GM21576 (cell line): Measurements from ENCODE around the gene DDX3Y.

Experiments used
- ATAC-seq: cut with Tn5 transposase; IDR thresholded peaks from one replicate; pipeline ENCODE4 v1.9.1; 2021; ENCODE audit warnings: mild to moderate bottlenecking, moderate library complexity; ENCODE audit not compliant: unreplicated experiment

DDX3Y gene

GRCh38 chrY:12904618-12905516, at the start of gene DDX3Y:
Gene DDX3Y, plus strand, starts transcription at chrY:12904868. Its CDS starts 69 bp downstream, at chrY:12904937.
- no peak for ATAC-seq

GRCh38 chrY:12855791-12856275, 48.8 kb upstream of the DDX3Y start:
- ATAC-seq: no peak

GRCh38 chrY:12867960-12868359, 36.7 kb upstream of the DDX3Y start:
- no peak for ATAC-seq

- ATAC-seq: no peak
These were observed 7.7 kb upstream of the DDX3Y start for GRCh38 chrY:12896973-12897372.

GRCh38 chrY:12898604-12899003, 6.1 kb upstream of the DDX3Y start:
- ATAC-seq: no peak

GRCh38 chrY:12905517-12905872, 827 bp downstream of the DDX3Y start:
- ATAC-seq: no peak

GRCh38 chrY:12905895-12906294, 1.2 kb downstream of the DDX3Y start:
- ATAC-seq: no peak

GRCh38 chrY:12913541-12913940, 8.9 kb downstream of the DDX3Y start:
- no peak for ATAC-seq

- ATAC-seq: no peak
These were observed 23.4 kb downstream of the DDX3Y start for GRCh38 chrY:12928043-12928442.

- no peak for ATAC-seq
These were observed 37.3 kb downstream of the DDX3Y start for GRCh38 chrY:12941725-12942687.
